GM18909 (cell line): ENCODE measurements around the gene EFNA4.

Experiments used
- ATAC-seq: cut with Tn5 transposase; IDR thresholded peaks from one replicate; pipeline ENCODE4 v1.9.1; 2021; ENCODE audit warnings: mild to moderate bottlenecking; ENCODE audit not compliant: unreplicated experiment, poor library complexity

The EFNA4 gene

DNA sequence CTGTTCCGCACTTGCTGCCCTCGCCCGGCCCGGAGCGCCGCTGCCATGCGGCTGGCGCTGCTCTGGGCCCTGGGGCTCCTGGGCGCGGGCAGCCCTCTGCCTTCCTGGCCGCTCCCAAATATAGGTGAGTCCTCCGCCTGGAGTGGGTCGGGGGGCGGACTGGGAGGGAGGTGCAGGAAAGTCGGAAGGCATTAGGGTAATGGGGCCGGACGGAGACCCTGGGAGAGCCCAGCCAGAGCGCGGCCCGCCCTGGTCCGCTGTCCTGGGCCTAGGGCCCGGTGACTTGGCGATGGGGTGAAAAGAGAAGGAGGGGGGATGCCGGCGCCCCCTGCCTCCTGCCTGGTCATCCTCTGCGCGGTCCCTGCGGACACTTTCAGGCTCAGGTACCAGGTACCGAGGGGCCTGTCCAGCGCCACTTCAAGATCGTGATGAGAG, 12.2 kb upstream of the EFNA4 start:
- ATAC-seq, result peak; percentile 13

DNA sequence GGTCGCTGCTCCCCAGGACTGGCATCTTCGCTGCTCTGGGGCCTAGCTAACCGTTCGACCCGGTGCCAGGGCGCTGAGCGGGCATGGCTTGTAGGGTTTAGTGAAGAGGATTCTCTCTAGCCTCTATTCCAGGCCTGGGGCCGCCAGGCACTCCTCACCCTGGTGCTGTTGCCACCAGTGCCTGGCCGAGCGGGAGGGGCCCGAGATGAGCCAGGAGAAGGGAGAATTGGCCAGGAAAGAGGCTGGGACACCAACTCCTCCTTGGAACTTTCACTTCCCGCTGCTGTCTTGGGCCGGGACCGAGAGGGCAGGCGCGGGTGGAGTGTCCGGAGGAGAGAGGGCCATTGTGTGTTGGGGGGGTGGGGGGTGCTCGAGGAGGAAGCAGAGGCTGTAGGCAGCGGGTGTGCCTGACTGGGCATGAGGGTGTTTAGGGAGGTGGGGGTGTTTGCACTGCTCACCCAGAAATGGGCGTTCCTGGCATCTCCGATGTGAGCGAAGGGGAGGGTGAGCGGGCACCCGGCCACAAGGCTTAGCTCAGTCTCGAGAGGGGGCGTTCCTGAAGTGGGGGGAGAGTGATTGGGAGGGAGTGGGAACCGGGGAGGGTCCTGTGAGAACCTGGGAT, 11.7 kb upstream of the EFNA4 start:
- ATAC-seq, result no peak

GRCh38 chr1:155052439-155053395, 10.8 kb upstream of the EFNA4 start:
- no peak for ATAC-seq

- ATAC-seq, result no peak
These were observed 9.9 kb upstream of the EFNA4 start for GRCh38 chr1:155053531-155054105.

- no peak for ATAC-seq
These were observed 6.4 kb upstream of the EFNA4 start for GRCh38 chr1:155057104-155057503.

- ATAC-seq, result no peak
These were observed 5.7 kb upstream of the EFNA4 start for GRCh38 chr1:155057788-155058211.

DNA sequence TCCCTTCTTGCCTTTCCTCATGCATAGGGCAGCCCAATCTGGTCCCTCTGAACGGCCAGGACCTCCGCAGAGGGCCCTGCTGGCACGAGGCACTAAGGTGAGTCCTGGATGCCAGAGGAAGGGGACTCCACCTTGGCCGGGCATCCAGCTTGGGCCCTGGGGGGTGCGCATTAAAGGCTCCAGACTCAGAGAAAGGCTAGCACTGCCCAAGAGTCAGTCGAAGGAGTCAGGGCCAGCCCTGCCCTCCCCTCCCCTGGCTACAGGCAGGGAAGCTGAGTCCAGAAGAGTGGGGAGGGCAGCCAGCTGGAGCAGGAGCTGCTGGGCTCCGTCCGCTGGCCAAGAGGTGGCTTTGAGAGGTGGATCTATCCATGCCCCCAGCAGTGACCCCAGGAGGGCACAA, 2.8 kb upstream of the EFNA4 start:
- no peak for ATAC-seq

DNA sequence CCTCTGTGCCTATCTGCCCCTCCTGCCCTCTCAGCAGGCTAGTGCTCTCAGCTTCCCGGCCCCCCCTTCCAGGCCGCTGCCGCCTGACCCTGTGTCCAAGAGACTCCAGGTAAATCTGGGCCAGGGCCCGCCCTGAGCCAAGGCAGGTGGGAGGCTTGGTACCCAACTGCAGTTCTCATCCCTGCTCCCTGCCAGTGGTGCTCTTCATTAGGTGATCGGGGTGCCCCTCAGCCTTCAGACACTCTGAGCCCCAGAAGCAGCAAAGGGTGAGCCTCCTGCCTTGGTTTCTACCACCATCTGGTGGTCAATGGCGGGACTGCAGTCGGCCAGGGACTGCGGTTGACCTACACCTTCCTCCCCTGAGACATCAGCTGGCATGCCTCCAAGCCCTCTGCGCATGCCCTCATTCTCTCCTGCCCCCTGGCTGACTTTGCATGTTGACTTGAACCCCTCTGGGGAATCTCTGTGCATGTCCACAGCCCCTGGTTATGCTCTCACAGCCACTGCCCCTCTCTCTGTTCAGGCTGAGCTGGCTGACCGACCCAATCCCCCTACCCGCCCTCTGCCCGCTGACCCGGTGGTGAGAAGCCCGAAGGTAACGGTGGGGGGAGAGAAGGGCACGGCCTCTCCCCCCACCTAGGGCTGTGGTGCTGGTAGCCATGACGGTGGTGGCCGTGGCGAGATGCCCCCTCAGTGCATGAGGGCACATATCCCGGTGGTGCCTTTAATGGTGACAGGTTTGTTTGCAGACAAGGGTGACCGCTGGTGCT, 2.0 kb upstream of the EFNA4 start:
- peak; percentile 44 for ATAC-seq

DNA sequence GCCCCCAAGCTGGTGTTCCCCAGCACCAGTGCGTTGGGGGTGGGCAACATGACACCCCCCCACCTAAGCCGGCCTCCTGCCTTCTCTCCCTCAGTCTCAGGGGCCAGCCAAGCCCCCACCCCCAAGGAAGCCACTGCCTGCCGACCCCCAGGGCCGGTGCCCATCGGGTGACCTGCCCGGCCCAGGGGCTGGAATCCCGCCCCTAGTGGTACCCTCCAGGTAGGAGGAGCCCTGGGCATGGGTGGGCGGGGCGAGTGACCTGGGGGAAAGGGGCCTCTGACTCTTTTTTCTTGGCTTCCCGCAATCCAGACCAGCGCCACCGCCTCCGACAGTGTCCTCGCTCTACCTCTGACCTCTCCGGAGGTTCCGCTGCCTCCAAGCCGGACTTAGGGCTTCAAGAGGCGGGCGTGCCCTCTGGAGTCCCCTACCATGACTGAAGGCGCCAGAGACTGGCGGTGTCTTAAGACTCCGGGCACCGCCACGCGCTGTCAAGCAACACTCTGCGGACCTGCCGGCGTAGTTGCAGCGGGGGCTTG, 1.3 kb upstream of the EFNA4 start:
- ATAC-seq, result no peak

GRCh38 chr1:155062702-155063411, 683 bp upstream of the EFNA4 start:
- no peak for ATAC-seq

DNA sequence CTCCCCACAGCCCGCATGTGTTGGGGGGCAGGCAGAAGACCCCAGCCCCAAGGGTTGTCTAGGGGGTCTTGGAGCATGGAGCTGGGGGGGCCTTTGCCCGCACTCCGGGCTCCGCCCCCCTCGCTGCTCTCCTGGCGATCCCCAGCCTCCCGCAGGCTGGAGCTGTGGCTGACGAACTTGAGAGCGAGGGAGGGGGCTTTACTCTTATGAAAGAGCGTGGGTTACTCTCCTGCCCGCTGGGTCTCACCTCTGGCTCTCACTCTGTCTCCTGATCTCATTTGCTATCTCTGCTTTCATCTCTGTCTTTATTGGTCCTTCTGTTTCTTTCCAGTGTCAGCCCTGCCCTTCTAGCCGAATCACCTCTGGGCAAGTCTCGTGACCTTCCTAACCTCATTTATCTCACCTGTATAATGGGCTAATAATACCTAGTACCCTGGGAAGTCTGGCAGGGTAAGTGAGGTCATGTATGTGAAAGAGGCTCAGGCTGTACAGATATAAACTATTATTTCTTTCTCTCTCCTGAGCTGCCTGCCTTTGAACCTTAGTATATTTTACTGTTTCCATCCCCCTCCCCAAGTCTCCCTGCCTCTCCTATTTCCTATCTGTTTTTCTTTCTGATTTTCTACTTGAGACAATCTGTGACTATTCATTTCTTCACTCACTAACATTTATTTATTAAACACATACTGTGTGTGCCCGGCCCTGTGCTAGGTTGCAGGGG, 731 bp downstream of the EFNA4 start:
- peak; percentile 1 for ATAC-seq

DNA sequence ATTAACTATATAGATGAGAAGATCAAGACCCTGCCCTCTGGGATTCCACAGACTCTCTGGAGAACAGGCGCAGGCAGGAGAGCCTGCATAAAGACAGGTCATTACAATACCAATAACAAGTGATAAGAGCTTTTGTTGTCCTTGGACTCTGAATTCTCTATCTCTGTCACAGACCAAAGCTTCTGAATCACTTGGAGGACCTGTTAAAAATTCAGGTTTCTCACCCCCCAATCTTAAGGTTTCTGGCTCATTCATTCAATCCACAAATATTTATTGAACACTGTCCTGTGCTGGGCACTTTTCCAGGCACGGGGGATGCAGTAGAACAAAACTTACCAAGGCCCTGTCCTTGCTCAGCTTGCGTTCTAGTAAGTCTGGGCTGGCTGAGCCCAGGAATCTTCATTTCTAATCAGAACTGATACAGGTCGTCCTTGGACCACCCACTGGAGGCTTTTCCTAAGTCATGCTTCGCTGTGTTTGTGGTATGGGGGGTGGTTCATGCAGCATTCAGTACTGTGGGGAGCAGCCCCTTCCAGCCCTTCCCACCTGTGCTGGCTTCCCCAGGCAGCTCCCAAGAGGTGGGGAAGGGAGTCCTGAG, 1.4 kb downstream of the EFNA4 start:
- no peak for ATAC-seq

- ATAC-seq, result no peak
These were observed 3.2 kb downstream of the EFNA4 start for GRCh38 chr1:155066777-155067176.

DNA sequence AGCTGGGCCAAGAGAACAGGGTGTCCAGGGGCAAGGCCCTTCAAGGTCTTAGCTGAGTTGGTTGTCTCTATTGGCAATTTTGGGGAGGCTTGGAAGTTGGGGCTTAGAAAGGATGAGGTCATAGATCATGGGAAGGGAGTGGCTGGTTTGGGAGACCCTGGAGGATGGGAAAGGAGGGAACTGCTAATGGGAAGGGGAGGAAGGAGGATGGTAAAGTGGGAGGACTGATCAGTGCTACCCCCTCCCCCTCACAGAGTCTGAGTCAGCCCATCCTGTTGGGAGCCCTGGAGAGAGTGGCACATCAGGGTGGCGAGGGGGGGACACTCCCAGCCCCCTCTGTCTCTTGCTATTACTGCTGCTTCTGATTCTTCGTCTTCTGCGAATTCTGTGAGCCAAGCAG, 5.1 kb downstream of the EFNA4 start:
- no peak for ATAC-seq

GRCh38 chr1:155069551-155070157, 6.1 kb downstream of the EFNA4 start:
- ATAC-seq, result no peak

DNA sequence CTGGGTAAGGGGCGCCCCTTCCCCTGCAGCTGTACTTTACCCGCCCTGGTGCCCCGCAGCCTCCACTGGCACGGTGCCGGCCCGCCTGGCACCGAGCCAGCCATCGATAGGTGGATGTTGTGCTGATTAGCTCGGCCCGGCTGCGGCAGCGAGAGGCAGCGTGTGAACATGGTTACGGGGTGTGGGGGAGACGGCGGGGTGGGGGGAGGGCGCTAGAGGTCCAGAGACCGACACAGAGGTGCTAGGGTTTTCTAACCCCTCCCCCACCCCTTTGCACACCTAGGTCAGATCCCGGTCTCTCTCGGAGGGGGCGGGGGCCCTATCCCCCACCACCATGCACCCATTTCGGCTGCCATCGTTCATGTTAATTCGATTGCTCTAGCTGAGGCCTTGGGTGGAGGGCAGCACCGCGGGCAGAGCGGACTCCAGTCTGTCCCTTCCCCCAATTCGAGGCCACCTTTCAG, 6.7 kb downstream of the EFNA4 start:
- no peak for ATAC-seq

GRCh38 chr1:155070721-155071569, 7.4 kb downstream of the EFNA4 start:
- peak; percentile 66 for ATAC-seq
